OCI-LY7 (cell line): ENCODE results near the gene KAT7. TPM values are rescaled to one million over a fixed set of nuclear protein-coding genes. Genes with fewer than 3 reads are reported as not detected.
A peak's percentile ranks its signal among the peaks of the same experiment; 100 is the strongest.

ENCODE experiments used
- BruUV-seq: library from RNA; stranded (reverse); fragments of 400-500 nt; replicated peaks from 2 replicates; lab custom pipeline; 2021; lab: Mats Ljungman, UMichigan
- CTCF ChIA-PET: fragments of 300-600 bp; sonication (Branson Sonifier 250); formaldehyde crosslinking; loops from one replicate; lab custom pipeline; 2022; ENCODE audit warnings: antibody characterized with exemption; ENCODE audit not compliant: unreplicated experiment; lab: Charles Lee
- POLR2A ChIA-PET: fragments of 300-600 bp; sonication (Branson Sonifier 250); formaldehyde crosslinking; loops from one replicate; lab custom pipeline; 2022; ENCODE audit warnings: antibody characterized with exemption; lab: Charles Lee
- DNase-seq: peaks from one replicate; pipeline ENCODE4 v3.0.0-alpha.2; 2015; ENCODE audit warnings: low spot score
- H2AFZ ChIP-seq: fragments of 200-600 bp; sonication (generic), shearing (Covaris generic); 2 replicates; pipeline ENCODE4 v1.6.1; 2014; ENCODE audit warnings: mild to moderate bottlenecking, antibody characterized with exemption, low read length, moderate library complexity
- H3K27ac ChIP-seq: fragments of 200-600 bp; sonication (generic); 2 replicates; pipeline ENCODE4 v1.5.1; 2014; ENCODE audit warnings: mixed run types, low read depth, mild to moderate bottlenecking, moderate library complexity, low read length, inconsistent platforms; ENCODE audit not compliant: poor library complexity, severe bottlenecking
- H3K36me3 ChIP-seq: fragments of 200-600 bp; sonication (generic); 2 replicates; pipeline ENCODE4 v1.6.1; 2014; ENCODE audit warnings: mild to moderate bottlenecking, antibody characterized with exemption, low read length, moderate library complexity, mixed read lengths; ENCODE audit not compliant: insufficient read depth
- H3K4me1 ChIP-seq: fragments of 200-600 bp; sonication (generic); 2 replicates; pipeline ENCODE4 v1.5.1; 2014; ENCODE audit warnings: mild to moderate bottlenecking, low read length; ENCODE audit not compliant: insufficient read depth, poor library complexity, severe bottlenecking
- H3K4me2 ChIP-seq: fragments of 200-600 bp; sonication (generic); 2 replicates; pipeline ENCODE4 v1.6.1; 2014; ENCODE audit warnings: mild to moderate bottlenecking, low read length
- H3K4me3 ChIP-seq: fragments of 200-600 bp; sonication (generic); 2 replicates; pipeline ENCODE4 v1.5.1; 2014; ENCODE audit warnings: mild to moderate bottlenecking, low read depth, low read length; ENCODE audit not compliant: poor library complexity, severe bottlenecking
- H3K79me2 ChIP-seq: fragments of 200-600 bp; sonication (generic); 2 replicates; pipeline ENCODE4 v1.6.1; 2016; ENCODE audit warnings: low read depth, mild to moderate bottlenecking, low read length, moderate library complexity, mixed read lengths; ENCODE audit not compliant: insufficient read depth
- H3K9me2 ChIP-seq: fragments of 200-600 bp; sonication (generic); 2 replicates; pipeline ENCODE4 v1.6.1; 2016; ENCODE audit warnings: mild to moderate bottlenecking, low read length, mixed read lengths; ENCODE audit not compliant: insufficient read depth
- H3K9me3 ChIP-seq: fragments of 200-600 bp; sonication (generic); 2 replicates; pipeline ENCODE4 v1.6.1; 2014; ENCODE audit warnings: mild to moderate bottlenecking, mixed run types, low read length, mixed read lengths
- H4K20me1 ChIP-seq: fragments of 200-600 bp; sonication (generic); 2 replicates; pipeline ENCODE4 v1.6.1; 2014; ENCODE audit warnings: mild to moderate bottlenecking, antibody characterized with exemption, low read length, moderate library complexity, mixed read lengths; ENCODE audit not compliant: insufficient read depth
- EZH2phosphoT487 ChIP-seq: fragments of 200-600 bp; sonication (generic); IDR thresholded peaks from 2 replicates; pipeline ENCODE4 v1.6.1; 2018; ENCODE audit warnings: low read depth, borderline replicate concordance, mild to moderate bottlenecking, mixed run types, antibody characterized with exemption, low read length, moderate library complexity, mixed read lengths
- intact Hi-C: fragments of 100-400 bp; cut with micrococcal nuclease; formaldehyde crosslinking; loops from one replicate; pipeline ENCODE4 v1.10.0; 2022; ENCODE audit not compliant: unreplicated experiment
- total RNA-seq, 2 experiments: library from RNA; depleted of rRNA in 1 of 2; stranded (reverse); fragments of >200 nt in 1 of 2; shearing (Covaris generic) in 1 of 2; gene quantifications; 2 replicates each; pipeline ENCODE4 v1.2.3, GENCODE V29; 2014 to 2022
- TF ChIP-seq, protein P1 (sequence below): fragments of 200-600 bp; sonication (generic); conservative IDR thresholded peaks from 2 replicates; pipeline ENCODE4 v1.5.1; 2014; ENCODE audit warnings: mild to moderate bottlenecking, antibody characterized with exemption, low read length, moderate library complexity, mixed read lengths

The KAT7 gene
- total RNA-seq, 2 experiments from 2014 or later, result 43.3 to 70.3 TPM

DNA sequence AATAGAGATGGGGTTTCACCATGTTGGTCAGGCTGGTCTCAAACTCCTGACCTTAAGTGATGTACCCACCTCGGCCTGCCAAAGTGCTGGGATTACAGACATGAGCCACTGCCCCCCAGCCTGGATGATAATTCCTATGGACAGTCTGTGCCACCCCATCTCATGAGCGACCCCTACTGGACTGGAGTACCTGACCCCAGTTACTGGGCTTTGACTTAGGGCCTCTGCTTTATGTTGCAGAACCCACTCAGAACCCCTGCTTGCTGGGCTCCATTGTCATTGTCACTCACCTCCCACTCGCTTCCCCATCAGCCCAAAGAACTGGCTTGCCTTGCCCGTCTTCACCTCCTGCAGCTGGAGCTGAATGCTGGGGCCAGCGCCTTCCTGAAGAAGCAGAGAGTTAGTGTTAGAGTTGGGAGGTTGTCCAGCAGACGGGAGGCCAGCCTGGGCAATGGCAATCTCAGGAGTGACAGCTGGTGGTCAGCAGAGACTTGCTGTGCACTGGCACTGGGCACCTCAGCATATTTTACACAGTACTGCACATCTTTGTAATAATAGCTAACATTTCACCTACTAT is 55.4 kb downstream of the KAT7 start:
- Histone ChIP-seq H3K9me3 (no peaks in the 10 kb centered on the region), H2AFZ (no peak overlapping the region), H3K9me2 (no peaks in the 10 kb centered on the region), H4K20me1 (no peaks in the 10 kb centered on the region; the same call in 1 of the 2 replicates), H3K27ac (no peak overlapping the region), H3K79me2 (no peaks in the 10 kb centered on the region), H3K36me3 (no peaks in the 10 kb centered on the region), H3K4me3 (no peak overlapping the region), H3K4me2 (no peak overlapping the region), H3K4me1 (no peaks in the 10 kb centered on the region)
- DNase-seq, result peak; percentile 27
- ChIA-PET POLR2A (no interaction called here), CTCF (no interaction called here)
- TF ChIP-seq EZH2phosphoT487, result no peak
- TF ChIP-seq, protein P1, sequence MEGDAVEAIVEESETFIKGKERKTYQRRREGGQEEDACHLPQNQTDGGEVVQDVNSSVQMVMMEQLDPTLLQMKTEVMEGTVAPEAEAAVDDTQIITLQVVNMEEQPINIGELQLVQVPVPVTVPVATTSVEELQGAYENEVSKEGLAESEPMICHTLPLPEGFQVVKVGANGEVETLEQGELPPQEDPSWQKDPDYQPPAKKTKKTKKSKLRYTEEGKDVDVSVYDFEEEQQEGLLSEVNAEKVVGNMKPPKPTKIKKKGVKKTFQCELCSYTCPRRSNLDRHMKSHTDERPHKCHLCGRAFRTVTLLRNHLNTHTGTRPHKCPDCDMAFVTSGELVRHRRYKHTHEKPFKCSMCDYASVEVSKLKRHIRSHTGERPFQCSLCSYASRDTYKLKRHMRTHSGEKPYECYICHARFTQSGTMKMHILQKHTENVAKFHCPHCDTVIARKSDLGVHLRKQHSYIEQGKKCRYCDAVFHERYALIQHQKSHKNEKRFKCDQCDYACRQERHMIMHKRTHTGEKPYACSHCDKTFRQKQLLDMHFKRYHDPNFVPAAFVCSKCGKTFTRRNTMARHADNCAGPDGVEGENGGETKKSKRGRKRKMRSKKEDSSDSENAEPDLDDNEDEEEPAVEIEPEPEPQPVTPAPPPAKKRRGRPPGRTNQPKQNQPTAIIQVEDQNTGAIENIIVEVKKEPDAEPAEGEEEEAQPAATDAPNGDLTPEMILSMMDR, result peak; percentile 71
- intact Hi-C loops, result no loop called here
- BruUV-seq, result no TSS peak

DNA sequence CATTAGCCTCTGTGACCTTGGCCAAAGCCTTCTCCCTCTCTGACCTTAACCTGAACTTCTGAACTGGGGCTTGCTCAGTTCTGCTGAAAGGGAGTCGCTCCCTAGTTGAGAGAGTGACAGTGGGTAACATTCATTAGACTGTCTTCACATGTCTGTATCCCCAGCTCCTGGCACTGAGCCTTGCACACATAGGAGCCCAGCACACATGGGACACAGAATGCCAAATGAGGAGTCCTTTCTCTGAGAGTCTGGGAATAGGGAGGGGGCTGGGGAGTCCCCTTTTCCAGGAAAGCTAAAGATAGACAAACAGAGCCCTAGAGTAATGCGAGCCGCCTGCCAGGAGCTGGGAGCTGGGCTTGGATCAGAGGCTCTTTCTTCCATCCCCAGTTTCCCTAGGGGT is 56.8 kb downstream of the KAT7 start:
- Histone ChIP-seq H3K9me2 (no peaks in the 10 kb centered on the region), H3K9me3 (no peaks in the 10 kb centered on the region), H3K36me3 (no peaks in the 10 kb centered on the region), H3K4me1 (no peaks in the 10 kb centered on the region), H3K27ac (no peak overlapping the region), H3K79me2 (no peaks in the 10 kb centered on the region), H2AFZ (no peak overlapping the region), H4K20me1 (no peaks in the 10 kb centered on the region; the same call in 1 of the 2 replicates), H3K4me2 (no peak overlapping the region), H3K4me3 (no peak overlapping the region)
- CTCF ChIA-PET, result no interaction called here
- POLR2A ChIA-PET, result no interaction called here
- intact Hi-C loops, result no loop called here
- BruUV-seq, result no TSS peak
- TF ChIP-seq EZH2phosphoT487, result no peak
- TF ChIP-seq, protein P1, result no peak
- no peak for DNase-seq

DNA sequence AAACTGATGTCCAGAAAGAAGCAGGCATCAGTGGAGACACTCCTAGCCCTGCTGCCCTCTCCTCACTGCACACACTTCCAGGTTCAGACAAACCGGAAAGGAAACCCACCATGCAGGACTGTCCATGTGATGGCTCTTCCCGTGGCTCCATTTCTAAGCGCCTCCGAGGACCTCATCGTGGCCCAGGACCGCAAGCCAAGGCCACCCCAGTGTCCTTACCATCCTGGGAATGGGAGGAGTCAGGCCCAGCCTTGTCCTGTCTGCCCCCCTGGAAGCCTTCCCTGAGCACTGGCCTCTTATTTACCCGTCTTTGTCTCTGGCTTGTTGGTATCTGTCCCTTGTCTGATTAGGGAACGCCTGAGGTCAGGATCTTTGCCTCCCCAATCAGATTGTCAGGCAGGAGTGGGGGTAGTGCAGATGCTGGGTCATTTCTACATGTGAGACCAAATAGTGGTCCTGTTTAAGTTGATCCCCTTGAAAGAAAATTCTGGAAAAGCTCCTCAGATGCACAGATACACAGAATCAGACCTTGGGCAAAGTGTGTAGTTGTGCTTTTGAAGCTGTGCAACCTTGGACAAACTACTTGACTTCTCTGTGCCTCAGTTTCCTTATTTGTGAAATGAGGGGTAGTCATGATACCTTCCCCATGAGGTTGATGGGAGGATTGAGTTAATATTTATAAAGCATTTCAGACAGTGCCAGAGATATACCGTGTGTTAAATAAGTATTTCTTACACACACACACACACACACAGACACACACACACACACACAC is 58.6 kb downstream of the KAT7 start:
- no peaks in the 10 kb centered on the region for H3K79me2 ChIP-seq
- H3K4me1 ChIP-seq, result peaks cover 6% of the 10 kb centered on the region

More for the DNA sequence above, 58.6 kb downstream of the KAT7 start:
- BruUV-seq, result no TSS peak
- intact Hi-C loops, result no loop called here
- Histone ChIP-seq H3K27ac (no peak overlapping the region), H3K4me3 (no peak overlapping the region), H2AFZ (no peak overlapping the region), H3K36me3 (no peaks in the 10 kb centered on the region), H3K4me2 (no peak overlapping the region), H3K9me3 (no peaks in the 10 kb centered on the region), H4K20me1 (no peaks in the 10 kb centered on the region; the same call in 1 of the 2 replicates), H3K9me2 (no peaks in the 10 kb centered on the region)
- TF ChIP-seq, protein P1, result no peak
- TF ChIP-seq EZH2phosphoT487, result no peak
- no peak for DNase-seq
- CTCF ChIA-PET, result no interaction called here
- POLR2A ChIA-PET, result no interaction called here
